H1 (cell line): ENCODE results near the gene UBE2V1. TPM values are rescaled to one million over a fixed set of nuclear protein-coding genes. Genes with fewer than 3 reads are reported as not detected.
A peak's percentile ranks its signal among the peaks of the same experiment; 100 is the strongest.
"Not testable (repeated sequence)": the region's sequence is repeated elsewhere in the genome, so short reads cannot be mapped to it uniquely, and the experiment has no call there.

Experiments
- CTCF ChIA-PET: fragments of 300-600 bp; sonication (Branson Sonifier 250); formaldehyde crosslinking; loops from one replicate; lab custom pipeline; 2021; ENCODE audit not compliant: partially characterized antibody; lab: Charles Lee
- POLR2A ChIA-PET: fragments of 300-600 bp; sonication (Branson Sonifier 250); formaldehyde crosslinking; loops from one replicate; lab custom pipeline; 2021; ENCODE audit warnings: inconsistent platforms; ENCODE audit not compliant: partially characterized antibody; lab: Charles Lee
- DNase-seq, 2 experiments: peaks; one replicate each; pipeline versions ENCODE4 v3.0.0 to v3.0.0-alpha.2; 2010 to 2022; ENCODE audit warnings: low spot score in 2 of 2, low read depth in 1 of 2, mixed read lengths in 1 of 2
- FAIRE-seq: peaks from 2 replicates; lab custom pipeline; 2011; peaks lifted over from hg19 to GRCh38; lab: Jason Lieb, UNC
- H2AFZ ChIP-seq: 2 replicates; pipeline ENCODE4 v1.8.1; 2012; ENCODE audit warnings: low read length, inconsistent platforms
- H2AK5ac ChIP-seq: 2 replicates; pipeline ENCODE4 v1.6.1; 2013; ENCODE audit warnings: low read depth, low read length
- H2BK120ac ChIP-seq: replicated peaks from 2 replicates; pipeline ENCODE3; 2013; ENCODE audit warnings: low read depth, low read length, inconsistent platforms
- H2BK12ac ChIP-seq: 2 replicates; pipeline ENCODE4 v1.6.1; 2013; ENCODE audit warnings: low read depth, low read length
- H2BK15ac ChIP-seq: 2 replicates; pipeline ENCODE4 v1.6.1; 2013; ENCODE audit warnings: low read length
- H2BK20ac ChIP-seq: 2 replicates; pipeline ENCODE4 v1.6.1; 2013; ENCODE audit warnings: low read length
- H2BK5ac ChIP-seq: 2 replicates; pipeline ENCODE4 v1.6.1; 2013; ENCODE audit warnings: low read depth, low read length
- H3K14ac ChIP-seq: 2 replicates; pipeline ENCODE4 v1.6.1; 2013; ENCODE audit warnings: inconsistent platforms; ENCODE audit not compliant: insufficient read length
- H3K18ac ChIP-seq: 2 replicates; pipeline ENCODE4 v1.6.1; 2013; ENCODE audit warnings: low read length; ENCODE audit errors: extremely low read depth
- H3K23ac ChIP-seq: 2 replicates; pipeline ENCODE4 v1.6.1; 2013; ENCODE audit warnings: inconsistent platforms; ENCODE audit not compliant: insufficient read length
- H3K23me2 ChIP-seq: 2 replicates; pipeline ENCODE4 v1.6.1; 2013; ENCODE audit warnings: low read depth, low read length
- H3K27ac ChIP-seq: 2 replicates; pipeline ENCODE4 v1.6.1; 2011; ENCODE audit warnings: low read depth, low read length, inconsistent platforms
- H3K27me3 ChIP-seq, 4 experiments: replicated peaks in 1 of 4; 1 replicate in 1 of 4; 2 replicates in 3 of 4; pipeline versions ENCODE4 v1.6.1 to v1.8.1; 2011 to 2013; ENCODE audit warnings: low read length in 3 of 4, mild to moderate bottlenecking in 3 of 4, inconsistent platforms in 2 of 4, mixed read lengths in 2 of 4, moderate library complexity in 1 of 4; ENCODE audit not compliant: control insufficient read depth in 3 of 4, insufficient read depth in 3 of 4; ENCODE audit errors: extremely low read depth in 1 of 4
- H3K36me3 ChIP-seq, 4 experiments: 2 replicates each; pipeline versions ENCODE4 v1.6.1 to v1.8.1; 2011 to 2013; ENCODE audit warnings: mild to moderate bottlenecking in 4 of 4, low read length in 3 of 4, moderate library complexity in 2 of 4, control low read depth in 1 of 4, inconsistent platforms in 1 of 4; ENCODE audit not compliant: insufficient read depth in 4 of 4, control insufficient read depth in 2 of 4
- H3K4ac ChIP-seq: replicated peaks from 2 replicates; pipeline ENCODE3; 2013; ENCODE audit warnings: low read length, low read depth, mixed read lengths, inconsistent platforms; ENCODE audit not compliant: insufficient read length
- H3K4me1 ChIP-seq, 4 experiments: replicated peaks in 1 of 4; 1 replicate in 1 of 4; 2 replicates in 3 of 4; pipeline versions ENCODE4 v1.6.1 to v1.8.1; 2011 to 2013; ENCODE audit warnings: low read length in 3 of 4, inconsistent platforms in 2 of 4, mixed read lengths in 1 of 4; ENCODE audit not compliant: insufficient read depth in 4 of 4, control insufficient read depth in 3 of 4
- H3K4me2 ChIP-seq, 2 experiments: 2 replicates each; pipeline versions ENCODE4 v1.6.1 to v1.8.1; 2011 to 2013; ENCODE audit warnings: low read depth in 2 of 2, low read length in 2 of 2, control low read depth in 1 of 2, inconsistent platforms in 1 of 2, mild to moderate bottlenecking in 1 of 2; ENCODE audit not compliant: insufficient read depth in 1 of 2
- H3K4me3 ChIP-seq, 4 experiments: fragments of 200-600, 300-600 bp in 1 of 4; sonication (generic), shearing (Covaris generic), sonication (Bioruptor Twin) in 1 of 4; 2 replicates each; pipeline versions ENCODE4 v1.5.1 to v1.8.1; 2011 to 2016; ENCODE audit warnings: low read length in 4 of 4, low read depth in 3 of 4, control low read depth in 2 of 4, inconsistent platforms in 2 of 4, mild to moderate bottlenecking in 2 of 4, mixed read lengths in 1 of 4, moderate library complexity in 1 of 4; ENCODE audit not compliant: insufficient read depth in 2 of 4; ENCODE audit errors: extremely low read depth in 1 of 4
- H3K56ac ChIP-seq: replicated peaks from 2 replicates; pipeline ENCODE3; 2013; ENCODE audit warnings: low read depth, mild to moderate bottlenecking, mixed read lengths, low read length, inconsistent platforms; ENCODE audit not compliant: insufficient read length
- H3K79me1 ChIP-seq: 2 replicates; pipeline ENCODE4 v1.6.1; 2013; ENCODE audit warnings: low read depth, low read length, control low read depth
- H3K79me2 ChIP-seq, 2 experiments: 2 replicates each; pipeline versions ENCODE4 v1.6.1 to v1.8.1; 2012 to 2013; ENCODE audit warnings: low read length in 2 of 2, mild to moderate bottlenecking in 2 of 2, inconsistent platforms in 1 of 2; ENCODE audit not compliant: insufficient read depth in 2 of 2, control insufficient read depth in 1 of 2
- H3K9ac ChIP-seq, 4 experiments: replicated peaks in 1 of 4; 1 replicate in 1 of 4; 2 replicates in 3 of 4; pipeline versions ENCODE4 v1.6.1 to v1.8.1; 2011 to 2013; ENCODE audit warnings: low read depth in 3 of 4, low read length in 3 of 4, control low read depth in 2 of 4, mild to moderate bottlenecking in 2 of 4, moderate library complexity in 2 of 4, inconsistent platforms in 1 of 4; ENCODE audit errors: extremely low read depth in 1 of 4
- H3K9me3 ChIP-seq, 2 experiments: 2 replicates each; pipeline versions ENCODE4 v1.6.1 to v1.8.1; 2012 to 2013; ENCODE audit warnings: mild to moderate bottlenecking in 2 of 2, moderate library complexity in 2 of 2, control low read depth in 1 of 2, inconsistent platforms in 1 of 2, low read depth in 1 of 2, low read length in 1 of 2, mixed read lengths in 1 of 2; ENCODE audit not compliant: insufficient read depth in 2 of 2
- H4K20me1 ChIP-seq, 2 experiments: replicated peaks in 1 of 2; 2 replicates each; pipeline versions ENCODE3 to v1.8.1; 2011 to 2013; ENCODE audit warnings: inconsistent platforms in 2 of 2, low read length in 2 of 2, mild to moderate bottlenecking in 1 of 2; ENCODE audit not compliant: insufficient read depth in 2 of 2, control insufficient read depth in 1 of 2
- H4K5ac ChIP-seq: 2 replicates; pipeline ENCODE4 v1.6.1; 2013; ENCODE audit warnings: low read length, low read depth, mixed read lengths, inconsistent platforms; ENCODE audit not compliant: insufficient read length
- H4K8ac ChIP-seq: 2 replicates; pipeline ENCODE4 v1.8.0; 2013; ENCODE audit warnings: mild to moderate bottlenecking, moderate library complexity, low read length, inconsistent platforms; ENCODE audit not compliant: insufficient read depth; ENCODE audit errors: extremely low read depth
- H4K91ac ChIP-seq: replicated peaks from 2 replicates; pipeline ENCODE3; 2013; ENCODE audit warnings: low read length, mixed read lengths, inconsistent platforms; ENCODE audit not compliant: insufficient read length
- WGBS, 2 experiments: shearing (Covaris generic) in 1 of 2; methylation state at CpG; one replicate each; pipeline versions ENCODE4 v1.1.6 to v1.1.7; 2013 to 2015; ENCODE audit warnings: low lambda C conversion rate in 2 of 2, mixed read lengths in 2 of 2, inconsistent platforms in 1 of 2, low coverage in 1 of 2, missing lambda C conversion rate in 1 of 2; ENCODE audit not compliant: insufficient replicate concordance in 2 of 2, insufficient coverage in 1 of 2, insufficient read length in 1 of 2; ENCODE audit errors: extremely low coverage in 1 of 2, missing lambda C conversion rate in 1 of 2; 5-methylcytosine and 5-hydroxymethylcytosine counted together
- polyA plus RNA-seq, 7 experiments: library from polyadenylated mRNA; depleted of rRNA in 3 of 7; stranded (reverse) in 5 of 7; unstranded in 2 of 7; fragments of >200 nt in 5 of 7; fragments of 200-250 nt in 2 of 7; gene quantifications; 1 replicate in 5 of 7; 2 replicates in 1 of 7; 4 replicates in 1 of 7; pipeline versions ENCODE4 v1.2.1 to v1.2.3, GENCODE V29; 2011 to 2013; ENCODE audit warnings: missing spikeins in 2 of 7, mixed read lengths in 2 of 7
- total RNA-seq: library from RNA; stranded (reverse); fragmentation: NEBNext Ultra II Directional; extraction: Animal tissue kit (Norgen Biotek cat#: 25700); gene quantifications from 2 replicates; pipeline ENCODE4 v1.2.1, GENCODE V29; 2021

Gene UBE2V1
- total and polyA plus RNA-seq, 2 of the 8 experiments (the other 6 are each of a cell fraction or from before 2014, with no cell fraction given), result 141 to 184 TPM

DNA sequence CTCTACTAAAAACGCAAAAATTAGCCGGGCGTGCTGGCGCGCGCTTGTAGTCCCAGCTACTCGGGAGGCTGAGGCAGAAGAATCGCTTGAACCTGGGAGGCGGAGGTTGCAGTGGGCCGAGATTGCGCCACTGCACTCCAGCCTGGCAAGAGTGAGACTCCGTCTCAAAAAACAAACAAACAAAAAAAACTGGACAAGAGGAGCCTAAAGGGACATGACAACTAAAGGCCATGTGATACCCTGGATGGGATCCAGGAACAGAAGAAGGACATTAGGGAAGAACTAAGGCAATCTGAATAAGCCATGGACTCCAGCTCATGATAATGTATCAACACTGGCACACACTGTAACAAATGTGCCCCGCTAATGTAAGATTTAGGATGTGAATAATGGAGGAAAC is 24.8 kb upstream of the UBE2V1 start:
- H3K79me1 ChIP-seq, result peaks cover 26% of the 10 kb centered on the region
- not testable (repeated sequence) for H3K4me2 ChIP-seq, H3K4me3 ChIP-seq, H3K56ac ChIP-seq, H4K8ac ChIP-seq, H2BK15ac ChIP-seq, H3K9me3 ChIP-seq, H3K27ac ChIP-seq, DNase-seq, FAIRE-seq, H4K5ac ChIP-seq, H4K91ac ChIP-seq, H3K27me3 ChIP-seq, H2BK12ac ChIP-seq, H3K18ac ChIP-seq, H2AFZ ChIP-seq, H3K14ac ChIP-seq, H3K4me1 ChIP-seq, H2BK20ac ChIP-seq, H2BK120ac ChIP-seq, H3K9ac ChIP-seq, H3K4ac ChIP-seq, H2AK5ac ChIP-seq, H3K23ac ChIP-seq, H3K23me2 ChIP-seq
- ChIA-PET CTCF (interaction anchor here (1.0 to 6.9 kb wide), 7 partner anchors 10 to 34 kb away, joined by 3 to 61 read pairs (median 9); partner anchors contain the start of gene PEDS1), POLR2A (interaction anchor here (6.9 kb wide), 1 partner anchor 15 kb away, joined by 40 read pairs; the partner anchor contains the start of gene PEDS1)
- 0 out of 2 replicates have a peak overlapping the region, but pooled peaks have one; percentile 7 for H2BK5ac ChIP-seq
- peaks cover 0 to 33% of the 10 kb centered on the region in 2 experiments; a peak in 1 of 4 replicates for H3K79me2 ChIP-seq
- WGBS, 2 experiments, result 98% methylated on average over 13 of the region's 13 CpGs; no CpG with 5 or more reads in 1 of the 2 experiments
- H3K36me3 ChIP-seq, result peaks cover 4 to 25% (median 7%) of the 10 kb centered on the region in 4 experiments; a peak in 5 of 8 replicates
- peaks cover 7 to 34% of the 10 kb centered on the region in 2 experiments for H4K20me1 ChIP-seq
